Measurements from ENCODE around the gene TCF15. TPM values are rescaled to one million over a fixed set of nuclear protein-coding genes. Genes with fewer than 3 reads are reported as not detected.

The TCF15 gene
- total and polyA plus RNA-seq, 2 of the 8 experiments (the other 6 are each of a cell fraction or from before 2014, with no cell fraction given): 3.7 to 6.9 TPM

- no peaks in the 10 kb centered on the region for H4K20me1 ChIP-seq (replicated peaks in 1 of 2; ENCODE audit: control insufficient read depth in 1 of 2, insufficient read depth in 2 of 2, low read length in 2 of 2)
- no peak overlapping the region for H3K23ac ChIP-seq (ENCODE audit: insufficient read length)
- no peaks in the 10 kb centered on the region for H3K79me1 ChIP-seq (ENCODE audit: low read depth, low read length)
- no peaks in the 10 kb centered on the region for H3K23me2 ChIP-seq (ENCODE audit: low read depth, low read length)
- no peak overlapping the region for H3K14ac ChIP-seq (ENCODE audit: insufficient read length)
- H3K4me2 ChIP-seq (ENCODE audit: insufficient read depth in 1 of 2, low read depth in 2 of 2, low read length in 2 of 2): no peak overlapping the region
- no peak overlapping the region for H4K8ac ChIP-seq (ENCODE audit: extremely low read depth, insufficient read depth, low read length)
- H3K4me3 ChIP-seq (ENCODE audit: extremely low read depth in 1 of 4, insufficient read depth in 2 of 4, low read depth in 3 of 4, low read length in 4 of 4): no peak overlapping the region
- H2AK5ac ChIP-seq (ENCODE audit: low read depth, low read length): no peak overlapping the region
- FAIRE-seq: no peak
- H2BK15ac ChIP-seq (ENCODE audit: low read length): no peak overlapping the region
- ChIA-PET POLR2A (ENCODE audit: partially characterized antibody) (interaction anchor here (1.4 kb wide), 1 partner anchor 29 kb away, joined by 4 read pairs; no protein-coding TSS in a partner anchor), CTCF (ENCODE audit: partially characterized antibody) (interaction anchor here (0.6 to 2.9 kb wide), 11 partner anchors 10 to 190 kb away, joined by 3 to 24 read pairs (median 4); partner anchors contain the start of gene SRXN1)
- WGBS, 2 experiments (ENCODE audit: extremely low coverage in 1 of 2, insufficient coverage in 1 of 2, insufficient read length in 1 of 2, insufficient replicate concordance in 2 of 2, low coverage in 1 of 2, low lambda C conversion rate in 2 of 2, missing lambda C conversion rate in 1 of 2): 58% methylated on average over 10 of the region's 12 CpGs; no CpG with 5 or more reads in 1 of the 2 experiments
- no peaks in the 10 kb centered on the region for H3K9me3 ChIP-seq (ENCODE audit: insufficient read depth in 2 of 2, low read depth in 1 of 2, low read length in 1 of 2)
- no peak overlapping the region; the same call in 1 of the 2 replicates for H2BK5ac ChIP-seq (ENCODE audit: low read depth, low read length)
- H2BK120ac ChIP-seq (replicated peaks; ENCODE audit: low read depth, low read length): no peak overlapping the region
- H2AFZ ChIP-seq (ENCODE audit: low read length): no peak overlapping the region
- H4K91ac ChIP-seq (replicated peaks; ENCODE audit: insufficient read length, low read length): no peak overlapping the region
- H4K5ac ChIP-seq (ENCODE audit: insufficient read length, low read depth, low read length): no peak overlapping the region
- no peak overlapping the region for H3K56ac ChIP-seq (replicated peaks; ENCODE audit: insufficient read length, low read depth, low read length)
- no peak overlapping the region for H3K4ac ChIP-seq (replicated peaks; ENCODE audit: insufficient read length, low read depth, low read length)
- no peak overlapping the region for H2BK12ac ChIP-seq (ENCODE audit: low read depth, low read length)
- H3K4me1 ChIP-seq (replicated peaks in 1 of 4; ENCODE audit: control insufficient read depth in 3 of 4, insufficient read depth in 4 of 4, low read length in 3 of 4): peaks cover 0 to 4% (median 1%) of the 10 kb centered on the region in 4 experiments; a peak in 2 of 7 replicates
- H2BK20ac ChIP-seq (ENCODE audit: low read length): no peak overlapping the region
- H3K9ac ChIP-seq (replicated peaks in 1 of 4; ENCODE audit: extremely low read depth in 1 of 4, low read depth in 3 of 4, low read length in 3 of 4): no peak overlapping the region
- no peaks in the 10 kb centered on the region for H3K79me2 ChIP-seq (ENCODE audit: control insufficient read depth in 1 of 2, insufficient read depth in 2 of 2, low read length in 2 of 2)
- H3K18ac ChIP-seq (ENCODE audit: extremely low read depth, low read length): no peak overlapping the region
- no peak overlapping the region for H3K27ac ChIP-seq (ENCODE audit: low read depth, low read length)
- TF ChIP-seq RAD21 (IDR thresholded peaks at IDR 0.05 in 1 of 2, conservative IDR thresholded peaks at IDR 0.05 in 1 of 2; ENCODE audit: low read depth in 2 of 2, low read length in 2 of 2): 0 out of 4 replicates have a peak, but pooled peaks of 1 of the 2 experiments have one; percentile 2
- TF ChIP-seq SP1 (IDR thresholded peaks at IDR 0.05; ENCODE audit: low read depth, low read length): no peak
- no peaks in the 10 kb centered on the region for H3K27me3 ChIP-seq (replicated peaks in 1 of 4; ENCODE audit: control insufficient read depth in 3 of 4, extremely low read depth in 1 of 4, insufficient read depth in 3 of 4, low read length in 3 of 4)
- no peak for DNase-seq (ENCODE audit: low read depth in 1 of 2, low spot score in 2 of 2)
- H3K36me3 ChIP-seq (ENCODE audit: control insufficient read depth in 2 of 4, insufficient read depth in 4 of 4, low read length in 3 of 4): no peaks in the 10 kb centered on the region
Measured at GRCh38 chr20:641516-641875, 31.4 kb upstream of the TCF15 start.

All from H1 (cell line).